GM18907 (cell line): ENCODE data around the gene NRP1.

ENCODE experiments used
- ATAC-seq: cut with Tn5 transposase; IDR thresholded peaks from one replicate; pipeline ENCODE4 v1.9.1; 2021; ENCODE audit warnings: mild to moderate bottlenecking, moderate library complexity; ENCODE audit not compliant: unreplicated experiment

The NRP1 gene

DNA sequence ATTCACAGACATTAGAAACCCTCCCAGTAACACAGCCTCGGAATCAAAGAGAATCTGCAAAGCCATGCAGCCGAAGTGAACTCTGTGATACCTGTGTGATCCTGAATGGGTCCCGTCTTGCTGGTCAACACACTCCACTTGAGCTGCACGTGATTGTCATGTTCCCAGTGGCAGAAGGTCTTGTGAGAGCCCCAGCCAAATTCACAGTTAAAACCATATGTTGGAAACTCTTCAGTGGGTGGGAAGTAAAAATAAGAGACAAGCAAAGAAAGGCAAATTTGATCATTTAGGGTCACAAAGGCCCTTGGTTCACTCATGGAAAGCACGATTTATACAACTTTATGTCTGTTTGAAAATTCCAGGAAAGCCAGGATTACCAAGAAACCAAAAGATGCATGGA, 142.3 kb downstream of the NRP1 start:
- no peak for ATAC-seq

DNA sequence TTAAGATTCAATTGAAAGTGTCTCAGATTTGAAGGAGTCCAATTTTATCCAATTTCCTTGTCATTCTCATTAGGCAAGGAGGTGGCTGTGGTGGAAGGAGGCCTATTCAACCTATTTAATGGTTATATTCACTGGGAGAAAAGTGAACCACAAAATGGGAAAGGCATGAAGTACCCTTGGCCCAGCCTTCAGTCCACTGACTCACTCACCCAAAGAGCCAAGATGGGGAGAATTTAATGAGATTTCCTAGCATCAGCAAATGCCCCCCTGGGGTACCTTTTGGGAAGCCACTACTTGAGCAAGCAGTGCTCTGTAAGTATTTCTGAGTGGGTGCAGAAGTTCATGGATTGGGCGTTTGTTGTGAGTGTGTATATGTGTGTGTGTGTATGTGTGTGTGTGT, 144.1 kb downstream of the NRP1 start:
- ATAC-seq = no peak

DNA sequence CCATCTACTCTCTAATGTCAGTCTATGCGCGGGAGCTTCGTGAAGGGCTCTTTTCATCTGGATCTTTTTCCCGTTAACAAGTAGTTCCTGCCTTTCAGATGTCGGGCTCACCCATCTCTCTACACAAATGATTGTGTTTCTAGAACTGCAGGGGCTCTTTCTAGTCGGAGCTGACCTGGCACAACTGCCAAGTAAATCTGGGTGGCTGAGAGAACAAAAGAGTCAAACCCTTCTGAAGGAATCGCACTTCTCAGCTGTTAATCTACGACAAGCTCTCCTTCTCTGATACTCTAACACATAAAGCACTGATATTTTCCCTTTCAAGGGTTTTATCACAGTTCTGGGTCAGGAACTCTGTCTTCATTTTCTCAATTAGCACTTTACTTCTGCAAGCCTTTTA, 144.7 kb downstream of the NRP1 start:
- ATAC-seq = no peak

DNA sequence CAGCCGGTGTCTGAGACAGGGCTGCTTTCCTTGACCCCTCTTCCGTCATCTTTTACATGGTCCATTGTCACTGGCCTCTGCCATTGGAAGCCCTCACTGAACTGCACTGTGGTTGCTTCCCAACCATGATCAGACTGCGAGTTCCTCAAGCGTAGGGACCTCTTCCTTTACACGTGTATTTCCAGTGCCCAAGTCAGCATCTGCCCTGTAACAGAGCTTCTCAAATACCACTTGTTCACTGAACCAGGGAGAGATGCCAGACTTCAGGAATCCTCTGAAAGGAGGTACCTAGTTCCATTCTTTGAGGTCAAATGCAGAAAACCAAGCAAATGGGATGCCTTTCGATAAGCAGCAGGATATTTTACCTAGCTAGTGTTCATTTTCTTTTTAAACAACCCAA, 145.1 kb downstream of the NRP1 start:
- no peak for ATAC-seq

DNA sequence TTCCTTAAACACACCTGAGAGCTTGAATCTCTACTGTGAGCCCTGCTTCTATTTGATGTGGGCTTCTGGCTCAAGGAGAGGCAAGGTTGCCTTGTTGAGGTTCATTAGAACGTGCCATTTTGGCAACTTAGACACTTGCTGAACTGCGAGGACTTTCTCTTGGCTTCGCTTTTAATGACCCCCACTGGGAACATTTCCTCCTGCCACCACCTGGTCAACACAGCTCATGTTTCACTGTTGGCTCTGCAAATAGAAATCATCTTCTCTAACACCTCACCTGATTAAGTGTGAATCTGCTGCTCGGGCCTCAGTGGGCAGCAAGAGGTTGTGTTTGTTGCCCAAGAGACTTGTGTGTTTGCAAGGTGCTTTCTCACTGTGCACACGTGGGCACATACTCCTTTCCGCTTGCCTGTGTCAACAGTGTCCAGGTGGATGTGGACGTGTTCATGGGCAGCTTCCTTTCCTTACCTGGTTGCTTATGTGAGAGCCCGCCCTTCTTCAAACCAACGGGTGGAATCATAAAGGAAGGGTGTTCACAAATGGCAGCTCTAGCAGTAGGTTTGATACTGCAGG, 147.0 kb downstream of the NRP1 start:
- ATAC-seq = no peak

DNA sequence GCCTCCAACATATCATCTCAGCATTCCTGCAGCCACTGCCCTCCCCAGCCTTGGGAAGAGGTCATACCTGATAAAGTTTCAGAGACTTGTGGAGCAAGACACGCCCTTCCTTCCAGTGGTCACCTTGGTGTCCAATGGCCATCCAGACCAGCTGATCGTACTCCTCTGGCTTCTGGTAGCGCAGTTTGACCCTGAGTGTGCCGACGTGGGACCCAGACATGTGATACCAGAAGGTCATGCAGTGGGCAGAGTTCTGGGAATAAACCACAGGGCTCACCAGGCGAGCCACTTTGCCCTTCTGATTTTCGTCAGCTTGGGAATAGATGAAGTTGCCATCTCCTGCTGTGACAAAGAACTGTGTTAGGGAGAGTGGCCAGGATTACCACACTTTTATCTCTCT, 148.3 kb downstream of the NRP1 start:
- ATAC-seq = no peak

DNA sequence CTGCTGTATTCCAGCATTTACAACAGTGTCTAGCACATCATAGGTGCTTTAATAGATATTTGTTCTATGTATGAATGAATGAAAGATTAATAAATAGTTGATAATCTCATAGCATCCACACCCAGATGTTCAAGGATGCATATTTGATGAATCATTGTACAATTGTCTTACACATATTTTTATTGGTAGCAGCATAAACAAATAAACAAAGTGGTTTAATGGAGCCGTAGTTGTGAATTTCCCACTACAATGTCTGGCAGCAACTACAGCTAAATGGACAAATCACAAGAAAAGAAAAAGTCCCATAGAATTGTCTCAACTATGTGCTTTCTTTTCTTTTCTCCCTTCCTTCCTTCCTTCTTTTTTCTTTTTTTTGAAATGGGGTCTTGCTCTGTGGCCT, 150.8 kb downstream of the NRP1 start:
- no peak for ATAC-seq

DNA sequence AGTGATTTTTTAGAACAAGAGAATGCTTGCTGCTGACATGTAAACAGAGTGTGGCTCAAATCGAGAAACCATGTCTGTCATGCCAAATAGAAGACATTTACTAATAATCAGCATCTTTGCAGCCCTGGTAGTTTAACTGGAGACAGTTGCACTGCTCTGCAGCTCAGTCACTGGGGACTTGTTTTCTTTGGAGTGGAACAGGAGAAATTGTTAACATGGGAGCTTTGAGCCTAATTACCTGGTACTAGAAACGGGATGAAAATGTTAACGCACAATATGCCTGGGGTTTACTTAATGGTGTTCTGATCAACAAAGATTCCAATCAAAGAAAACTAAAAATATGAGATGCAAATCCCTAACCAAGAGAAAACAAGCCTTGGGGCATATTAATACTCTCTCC, 153.5 kb downstream of the NRP1 start:
- ATAC-seq = no peak

DNA sequence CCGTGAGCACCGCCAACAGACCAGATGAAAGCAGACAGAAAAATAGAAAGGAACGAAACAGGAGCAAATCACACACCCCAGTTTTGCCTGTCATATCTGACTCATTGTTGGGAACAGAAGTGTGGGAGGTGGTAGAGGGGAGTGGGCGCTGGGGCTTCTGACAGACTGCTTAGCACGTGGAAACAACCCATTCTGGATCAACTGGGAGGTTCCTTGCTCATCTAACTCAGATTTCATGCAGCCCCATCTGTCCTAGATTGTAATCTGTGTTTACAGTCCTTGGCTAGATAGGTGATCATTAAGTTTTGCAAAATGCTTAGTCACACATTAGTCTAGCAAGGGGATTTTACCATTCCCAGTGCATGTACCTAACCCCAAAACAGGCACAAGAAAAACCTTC, 154.1 kb downstream of the NRP1 start:
- ATAC-seq = no peak

DNA sequence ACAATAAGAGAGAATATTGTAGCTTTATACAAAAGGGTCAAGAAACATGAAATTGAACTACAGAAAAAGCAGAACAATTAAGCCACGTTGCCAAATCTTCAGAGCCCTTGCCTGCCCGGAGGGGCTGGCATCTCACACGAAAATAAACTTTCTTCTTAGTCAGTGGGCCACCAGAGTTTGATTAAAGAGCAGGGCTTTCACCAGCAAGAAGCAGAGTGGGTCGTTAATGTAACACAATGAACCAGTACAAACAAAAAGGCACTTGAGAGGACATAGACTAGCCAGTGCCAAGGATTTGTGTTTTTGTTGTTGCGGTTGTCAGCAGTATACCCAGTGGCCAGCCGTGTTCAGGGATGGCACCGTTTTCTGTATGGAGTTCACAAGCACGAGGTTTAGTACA, 155.4 kb downstream of the NRP1 start:
- ATAC-seq = no peak

DNA sequence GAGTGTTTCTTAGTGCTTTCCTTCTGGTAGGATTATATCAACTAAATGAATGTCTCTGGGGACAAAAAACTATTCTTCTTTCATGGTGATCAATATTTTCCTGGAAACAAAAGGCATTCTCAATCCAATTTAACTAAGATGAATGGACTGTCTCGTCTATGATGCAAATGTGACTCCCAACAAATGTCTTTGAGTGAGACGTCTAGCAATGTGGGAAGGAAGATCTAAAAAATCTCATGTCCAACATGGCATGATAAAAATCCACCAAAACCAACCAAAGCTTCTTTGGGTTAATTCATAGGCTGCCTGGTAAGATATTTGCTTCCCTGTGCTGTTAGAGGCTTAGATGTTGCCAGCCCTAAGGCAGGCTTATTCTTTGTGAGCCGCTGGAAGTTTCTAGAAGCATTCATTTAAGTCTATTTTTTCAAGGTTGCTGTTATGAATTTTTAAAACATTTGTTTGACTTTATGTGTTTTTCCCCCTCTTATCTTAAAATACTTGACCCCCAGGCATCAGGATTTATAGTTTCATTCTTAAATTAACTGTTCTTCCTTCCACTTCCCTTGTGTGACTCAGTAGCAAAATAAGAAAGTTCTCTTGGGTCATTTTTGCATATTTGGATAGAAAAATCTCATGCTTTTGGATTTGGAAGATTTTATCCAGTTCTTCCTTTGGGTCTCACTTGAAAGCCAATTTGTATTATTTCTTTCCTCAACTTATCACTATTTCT, 156.3 kb downstream of the NRP1 start:
- ATAC-seq = no peak

DNA sequence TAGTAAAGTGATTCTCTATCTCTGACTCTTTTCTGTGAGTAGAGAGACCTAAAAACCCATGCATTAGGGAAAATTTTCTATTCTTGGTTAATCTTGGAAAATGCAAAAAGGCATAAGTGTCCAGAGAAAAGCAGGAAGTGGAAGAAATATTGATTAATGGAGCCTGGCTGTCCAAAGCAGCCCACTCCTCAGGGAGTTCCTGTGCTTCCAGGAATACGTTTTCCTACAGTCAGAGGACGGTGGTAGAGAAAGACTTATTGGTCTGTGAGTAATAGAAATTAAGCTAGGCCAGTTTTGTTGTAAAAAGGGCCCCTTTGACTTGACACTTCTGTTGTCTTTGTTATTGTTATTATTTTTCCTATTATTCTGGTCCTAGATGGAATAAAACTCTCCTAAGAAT, 157.8 kb downstream of the NRP1 start:
- ATAC-seq = no peak

DNA sequence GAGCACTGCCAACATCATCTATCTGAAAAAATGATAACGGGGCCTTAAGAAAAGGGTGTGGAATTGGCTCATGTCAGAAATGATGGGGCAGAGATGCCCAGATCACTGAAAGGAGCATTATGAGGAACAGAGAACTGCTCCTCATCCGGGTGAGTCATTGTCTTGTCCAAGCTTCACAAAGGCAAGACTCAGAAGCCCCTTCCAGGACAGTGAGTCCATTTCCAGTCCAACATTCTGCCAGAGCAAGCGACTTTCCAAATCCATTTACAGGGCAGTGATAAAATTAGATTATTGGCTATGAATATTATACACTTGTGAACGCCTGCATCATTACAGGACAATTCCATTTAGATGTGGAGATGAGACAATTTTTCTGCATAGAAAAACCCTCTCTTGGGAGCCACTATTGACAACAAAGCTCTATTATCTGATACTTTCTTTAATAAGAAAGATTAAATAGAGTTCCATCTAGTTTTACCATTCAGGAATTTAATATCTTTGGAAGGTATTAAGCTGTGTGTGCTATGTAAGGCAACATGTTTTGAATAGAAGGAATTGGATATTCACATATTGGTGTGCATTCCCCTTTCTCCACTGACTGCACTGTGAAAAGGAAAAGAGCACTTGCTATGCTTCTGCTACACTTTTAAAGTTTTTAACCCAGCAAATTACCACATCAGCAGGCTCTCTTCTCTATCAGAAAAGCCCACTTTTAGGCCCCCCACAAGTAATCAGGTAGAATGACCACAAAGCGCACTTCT, 159.6 kb downstream of the NRP1 start:
- no peak for ATAC-seq

DNA sequence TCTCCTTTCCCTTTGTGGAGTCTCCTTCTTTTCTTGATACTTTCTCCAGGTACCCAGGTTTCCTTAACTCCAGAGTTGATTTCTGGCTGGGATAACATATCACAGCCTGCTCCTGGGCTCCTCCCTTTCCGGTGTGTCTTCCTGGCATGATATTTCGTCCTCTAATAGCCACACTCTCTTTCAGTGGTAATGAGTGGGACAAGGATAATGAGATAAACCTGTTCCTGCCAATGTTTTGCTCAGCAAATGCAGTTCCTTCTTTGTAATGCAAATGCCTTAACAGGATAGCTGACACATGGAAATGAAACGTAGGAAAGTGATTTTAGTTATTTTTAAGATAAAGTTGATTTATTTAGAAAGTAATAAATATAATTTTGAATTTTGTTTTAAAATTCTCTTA, 168.6 kb downstream of the NRP1 start:
- no peak for ATAC-seq

DNA sequence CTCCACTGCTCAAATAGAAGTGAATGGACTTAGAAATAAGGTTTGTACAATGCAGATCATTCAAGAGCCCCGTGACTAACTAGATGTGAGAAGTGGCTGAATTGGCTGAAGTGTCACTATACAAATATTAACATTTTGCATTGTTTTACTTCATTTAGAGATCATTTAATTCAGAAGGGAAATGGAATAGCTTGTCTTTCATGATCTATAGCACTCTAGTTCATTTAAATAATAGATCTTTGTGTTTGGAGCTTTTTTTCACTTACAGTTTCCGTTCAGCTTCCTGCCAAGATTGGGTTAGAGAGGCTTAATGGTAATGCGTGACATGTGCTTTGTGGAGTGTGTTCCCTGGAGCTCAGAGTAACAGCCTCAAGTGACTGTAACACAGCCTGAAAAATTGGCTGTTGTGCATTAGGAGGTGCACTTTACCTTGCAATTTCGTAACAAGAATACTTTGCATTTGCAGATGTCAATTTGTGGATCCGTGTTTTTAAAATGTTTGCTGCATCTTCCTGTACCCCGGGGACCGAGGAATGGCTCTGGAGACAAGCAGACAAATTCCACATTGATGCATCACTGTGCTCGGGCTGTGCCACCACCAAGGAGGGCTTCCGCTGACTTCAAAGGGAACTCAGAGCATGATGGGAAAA, 170.3 kb downstream of the NRP1 start:
- ATAC-seq = no peak

DNA sequence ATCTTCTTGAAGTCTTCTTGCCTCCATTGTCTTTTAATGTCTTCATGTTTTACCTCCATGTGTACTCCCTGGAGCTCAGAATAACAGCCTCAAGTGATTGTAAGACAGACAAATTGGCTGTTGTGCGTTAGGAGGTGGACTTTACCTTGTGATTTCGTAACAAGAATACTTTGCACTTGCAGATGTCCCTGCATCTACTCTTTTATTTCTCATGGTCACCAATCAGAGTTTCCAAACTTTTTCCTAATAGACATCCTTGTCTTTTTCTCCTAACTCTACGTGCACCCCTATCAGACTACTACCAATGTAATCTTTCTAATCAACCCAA, 172.3 kb downstream of the NRP1 start:
- no peak for ATAC-seq

DNA sequence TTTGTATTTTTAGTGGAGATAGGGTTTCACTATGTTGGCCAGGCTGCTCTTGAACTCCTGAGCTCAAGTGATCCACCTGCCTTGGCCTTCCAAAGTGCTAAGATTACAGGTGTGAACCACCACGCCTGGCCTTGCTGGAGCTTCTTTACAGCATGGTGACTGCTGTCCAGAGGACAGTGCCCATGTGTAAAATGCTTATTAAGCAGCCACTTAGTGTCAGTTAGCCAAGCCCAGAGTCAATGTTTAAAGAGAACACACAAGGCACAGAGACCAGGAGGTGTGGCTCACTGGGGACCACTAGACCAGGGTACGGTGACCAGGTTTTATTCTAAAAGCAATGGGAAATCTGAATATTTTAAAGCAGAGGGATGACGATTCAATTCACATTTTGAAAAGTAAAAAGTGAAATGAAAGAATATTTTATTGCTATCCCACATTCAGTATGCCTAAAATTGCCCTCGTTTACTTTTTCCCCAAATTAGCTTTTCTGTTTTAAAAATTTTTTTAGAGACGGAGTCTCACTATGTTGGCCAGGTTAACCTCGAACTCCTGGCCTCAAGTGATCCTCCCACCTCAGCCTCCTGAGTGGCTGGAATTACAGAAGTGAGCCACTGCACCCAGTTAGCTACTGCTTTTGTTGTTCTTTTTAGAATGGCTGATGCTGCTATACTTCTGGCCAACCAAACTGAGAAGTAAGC, 172.8 kb downstream of the NRP1 start:
- no peak for ATAC-seq

DNA sequence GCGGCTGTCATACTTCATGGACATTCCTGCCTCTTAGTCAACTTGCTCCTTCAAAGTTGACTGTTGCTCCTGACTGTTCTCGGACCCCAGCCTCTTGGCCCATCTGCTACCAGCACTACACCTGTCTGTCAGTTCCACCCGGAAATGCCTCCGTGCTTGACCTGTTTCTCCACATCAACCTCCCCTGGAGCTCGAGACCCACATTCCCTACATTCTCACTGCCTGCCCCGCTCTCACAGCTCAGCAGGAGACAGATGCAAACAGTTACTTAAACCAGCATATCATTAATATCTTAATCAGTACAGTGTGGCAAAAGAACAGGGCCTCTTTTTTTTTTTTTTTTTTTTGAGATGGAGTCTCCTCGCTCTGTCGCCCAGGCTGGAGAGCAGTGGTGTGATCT, 174.3 kb downstream of the NRP1 start:
- no peak for ATAC-seq

DNA sequence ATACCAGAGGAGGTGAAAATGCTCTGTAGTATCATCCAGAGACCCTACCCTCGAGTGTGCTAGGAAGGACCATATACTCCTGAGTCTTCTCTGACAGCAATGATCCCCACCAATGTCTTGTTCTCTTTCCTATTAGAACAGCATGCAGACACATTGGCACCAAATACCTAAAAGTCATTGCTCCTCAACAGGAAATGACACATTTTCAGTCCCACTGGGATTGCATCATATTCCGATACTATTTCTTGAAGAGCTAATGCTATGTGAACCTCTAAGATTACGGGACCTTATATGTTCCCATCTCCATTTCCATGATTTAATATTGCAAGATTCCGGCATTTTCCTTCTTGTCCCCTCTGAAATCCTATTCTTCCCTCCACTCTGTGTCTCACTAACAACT, 177.4 kb downstream of the NRP1 start:
- no peak for ATAC-seq

DNA sequence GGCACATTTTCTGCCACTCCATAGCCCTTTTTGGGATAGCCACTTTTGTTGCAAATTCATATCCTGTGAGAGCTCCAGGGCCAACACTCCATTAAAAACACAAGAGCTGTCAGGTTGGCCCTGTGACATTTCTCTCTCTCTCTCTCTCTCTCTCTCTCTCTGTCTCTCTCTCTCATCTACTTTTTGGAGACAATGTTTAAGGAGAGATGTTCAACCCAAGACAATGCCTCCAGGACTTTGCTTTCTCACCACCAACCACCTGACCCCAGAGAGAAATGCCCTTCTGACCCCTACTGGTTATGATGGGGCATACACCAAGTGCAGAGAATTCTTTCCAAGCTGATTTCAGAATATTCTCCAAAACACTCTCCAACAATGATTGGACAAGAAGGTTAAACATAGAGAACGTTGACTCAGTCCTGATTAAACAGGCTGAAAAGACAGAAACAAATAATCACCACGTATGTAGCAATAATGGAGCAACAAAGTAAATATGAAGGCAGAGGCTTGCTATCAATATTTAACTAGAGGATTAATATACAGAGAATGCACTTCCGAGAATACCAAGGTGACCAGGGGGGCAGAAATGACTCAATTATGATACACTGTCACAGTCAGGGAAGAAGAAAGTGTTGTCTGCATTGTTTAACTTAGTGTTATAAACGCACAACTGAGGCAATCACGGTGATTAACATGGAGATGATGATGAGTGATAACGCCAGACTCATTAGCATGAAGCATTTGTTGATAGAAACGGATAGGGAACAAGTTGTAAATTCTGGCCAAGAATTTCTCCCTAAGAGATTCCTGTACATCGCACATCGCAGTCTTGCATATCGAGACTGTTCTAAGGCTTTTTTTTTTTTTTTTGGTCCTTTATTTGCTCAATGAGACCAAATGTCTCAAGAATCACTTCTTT, 178.5 kb downstream of the NRP1 start:
- peak; percentile 86 for ATAC-seq
